Karpas-422 (cell line): ENCODE measurements around the gene PTRHD1. TPM values are rescaled to one million over a fixed set of nuclear protein-coding genes. Genes with fewer than 3 reads are reported as not detected.

Source experiments
- DNase-seq: peaks from one replicate; pipeline ENCODE4 v3.0.0-alpha.2; 2015
- H2AFZ ChIP-seq: fragments of 200-600 bp; sonication (generic); 2 replicates; pipeline ENCODE4 v1.6.1; 2014; ENCODE audit warnings: antibody characterized with exemption, low read length, mixed read lengths
- H3K27ac ChIP-seq: fragments of 200-600 bp; sonication (generic); 2 replicates; pipeline ENCODE4 v1.5.1; 2014; ENCODE audit warnings: mild to moderate bottlenecking, low read length, moderate library complexity
- H3K27me3 ChIP-seq: fragments of 200-600 bp; sonication (generic); 2 replicates; pipeline ENCODE4 v1.6.1; 2014; ENCODE audit warnings: low read length, mixed read lengths
- H3K36me3 ChIP-seq: fragments of 200-600 bp; sonication (generic); 2 replicates; pipeline ENCODE4 v1.6.1; 2014; ENCODE audit warnings: low read length, mixed read lengths; ENCODE audit not compliant: insufficient read depth
- H3K4me1 ChIP-seq: fragments of 200-600 bp; sonication (generic); 2 replicates; pipeline ENCODE4 v1.6.1; 2014; ENCODE audit warnings: mild to moderate bottlenecking, low read length, mixed read lengths
- H3K4me2 ChIP-seq: fragments of 200-600 bp; sonication (generic); 2 replicates; pipeline ENCODE4 v1.6.1; 2014; ENCODE audit warnings: low read length, low read depth, mild to moderate bottlenecking; ENCODE audit not compliant: poor library complexity, severe bottlenecking
- H3K4me3 ChIP-seq: fragments of 200-600 bp; sonication (generic); 2 replicates; pipeline ENCODE4 v1.5.1; 2014; ENCODE audit warnings: mild to moderate bottlenecking, antibody characterized with exemption, low read length, mixed read lengths
- H3K79me2 ChIP-seq: fragments of 200-600 bp; sonication (generic); 2 replicates; pipeline ENCODE4 v1.6.1; 2014; ENCODE audit warnings: mild to moderate bottlenecking, low read length, mixed read lengths
- H3K9ac ChIP-seq: fragments of 200-600 bp; sonication (generic); 2 replicates; pipeline ENCODE4 v1.6.0; 2014; ENCODE audit warnings: low read length
- H3K9me2 ChIP-seq: fragments of 200-600 bp; sonication (generic), shearing (Covaris generic); replicated peaks from 2 replicates; pipeline ENCODE4 v1.6.0; 2014; ENCODE audit warnings: mild to moderate bottlenecking, low read length, moderate library complexity; ENCODE audit not compliant: insufficient read depth
- H3K9me3 ChIP-seq: fragments of 300-700, 200-600 bp; sonication (generic); 2 replicates; pipeline ENCODE4 v1.6.1; 2014; ENCODE audit warnings: low read length, mixed read lengths
- H4K20me1 ChIP-seq: fragments of 200-600 bp; sonication (generic); 2 replicates; pipeline ENCODE4 v1.6.1; 2014; ENCODE audit warnings: mild to moderate bottlenecking, antibody characterized with exemption, low read length, low read depth; ENCODE audit not compliant: insufficient read depth
- total RNA-seq: library from RNA; depleted of rRNA; stranded (reverse); fragments of >200 nt; shearing (Covaris generic); gene quantifications from 2 replicates; pipeline ENCODE4 v1.2.3, GENCODE V29; 2014; ENCODE audit warnings: low replicate concordance

Gene PTRHD1
- total RNA-seq, 1 experiment from 2014 or later = 14.4 TPM

GRCh38 chr2:24831221-24832072, 38.3 kb upstream of the PTRHD1 start:
- H3K9ac ChIP-seq = no peak overlapping the region
- no peaks in the 10 kb centered on the region for H4K20me1 ChIP-seq
- H3K9me3 ChIP-seq = no peaks in the 10 kb centered on the region
- DNase-seq = no peak
- no peak overlapping the region for H3K4me3 ChIP-seq
- H3K4me2 ChIP-seq = no peak overlapping the region
- H3K27ac ChIP-seq = no peak overlapping the region
- H2AFZ ChIP-seq = no peak overlapping the region
- H3K36me3 ChIP-seq = peaks cover 4% of the 10 kb centered on the region; the same call in 1 of the 2 replicates
- H3K27me3 ChIP-seq = no peaks in the 10 kb centered on the region
- peaks cover 9% of the 10 kb centered on the region for H3K4me1 ChIP-seq
- no peaks in the 10 kb centered on the region for H3K9me2 ChIP-seq
- H3K79me2 ChIP-seq = no peaks in the 10 kb centered on the region

GRCh38 chr2:24830786-24831185, 37.6 kb upstream of the PTRHD1 start:
- Histone ChIP-seq H3K9me2 (no peaks in the 10 kb centered on the region), H3K4me3 (no peak overlapping the region), H3K9ac (no peak overlapping the region), H4K20me1 (no peaks in the 10 kb centered on the region), H3K4me1 (peaks cover 9% of the 10 kb centered on the region), H3K79me2 (no peaks in the 10 kb centered on the region), H2AFZ (no peak overlapping the region), H3K9me3 (no peaks in the 10 kb centered on the region), H3K27me3 (no peaks in the 10 kb centered on the region), H3K27ac (no peak overlapping the region), H3K4me2 (no peak overlapping the region), H3K36me3 (peaks cover 8% of the 10 kb centered on the region; the same call in 1 of the 2 replicates)
- no peak for DNase-seq

- no peaks in the 10 kb centered on the region for H3K9me2 ChIP-seq
- H2AFZ ChIP-seq = no peak overlapping the region
- no peaks in the 10 kb centered on the region for H3K27me3 ChIP-seq
- H3K9me3 ChIP-seq = no peaks in the 10 kb centered on the region
- H3K4me2 ChIP-seq = no peak overlapping the region
- no peak overlapping the region for H3K4me3 ChIP-seq
- H3K36me3 ChIP-seq = peaks cover 12% of the 10 kb centered on the region
- no peaks in the 10 kb centered on the region for H3K79me2 ChIP-seq
- no peak overlapping the region for H3K27ac ChIP-seq
- no peaks in the 10 kb centered on the region for H4K20me1 ChIP-seq
- H3K4me1 ChIP-seq = peaks cover 9% of the 10 kb centered on the region
- H3K9ac ChIP-seq = no peak overlapping the region
- DNase-seq = no peak
Observed at GRCh38 chr2:24830351-24830750, 37.2 kb upstream of the PTRHD1 start.

- no peaks in the 10 kb centered on the region for H3K9me2 ChIP-seq
- no peaks in the 10 kb centered on the region for H3K27me3 ChIP-seq
- no peaks in the 10 kb centered on the region for H3K79me2 ChIP-seq
- H3K9ac ChIP-seq = no peak overlapping the region
- no peak overlapping the region for H3K4me3 ChIP-seq
- no peak overlapping the region for H2AFZ ChIP-seq
- H3K27ac ChIP-seq = no peak overlapping the region
- no peak for DNase-seq
- no peaks in the 10 kb centered on the region for H4K20me1 ChIP-seq
- no peaks in the 10 kb centered on the region for H3K9me3 ChIP-seq
- no peak overlapping the region for H3K4me2 ChIP-seq
- H3K4me1 ChIP-seq = peaks cover 9% of the 10 kb centered on the region
- peaks cover 18% of the 10 kb centered on the region for H3K36me3 ChIP-seq
Observed at GRCh38 chr2:24828238-24828996, 35.2 kb upstream of the PTRHD1 start.

- H3K4me1 ChIP-seq = peaks cover 9% of the 10 kb centered on the region
- H4K20me1 ChIP-seq = no peaks in the 10 kb centered on the region
- no peak overlapping the region for H3K4me2 ChIP-seq
- no peaks in the 10 kb centered on the region for H3K79me2 ChIP-seq
- peaks cover 23% of the 10 kb centered on the region for H3K36me3 ChIP-seq
- H2AFZ ChIP-seq = no peak overlapping the region
- H3K9ac ChIP-seq = no peak overlapping the region
- no peaks in the 10 kb centered on the region for H3K9me2 ChIP-seq
- 0 out of 2 replicates have a peak overlapping the region, but pooled peaks have one; percentile 7 for H3K27ac ChIP-seq
- no peak overlapping the region for H3K4me3 ChIP-seq
- H3K9me3 ChIP-seq = no peaks in the 10 kb centered on the region
- no peaks in the 10 kb centered on the region for H3K27me3 ChIP-seq
- DNase-seq = peak; percentile 91
Observed at GRCh38 chr2:24827321-24828237, 34.4 kb upstream of the PTRHD1 start.

GRCh38 chr2:24826773-24827145, 33.6 kb upstream of the PTRHD1 start:
- Histone ChIP-seq H3K4me2 (no peak overlapping the region), H3K9me2 (no peaks in the 10 kb centered on the region), H3K9me3 (no peaks in the 10 kb centered on the region), H3K27ac (no peak overlapping the region), H3K27me3 (no peaks in the 10 kb centered on the region), H3K9ac (no peak overlapping the region), H3K4me1 (peaks cover 9% of the 10 kb centered on the region), H3K79me2 (no peaks in the 10 kb centered on the region), H2AFZ (no peak overlapping the region), H3K36me3 (peaks cover 28% of the 10 kb centered on the region), H3K4me3 (no peak overlapping the region), H4K20me1 (no peaks in the 10 kb centered on the region)
- no peak for DNase-seq

- no peaks in the 10 kb centered on the region for H3K9me3 ChIP-seq
- H3K9ac ChIP-seq = no peak overlapping the region
- no peaks in the 10 kb centered on the region for H3K9me2 ChIP-seq
- no peaks in the 10 kb centered on the region for H3K79me2 ChIP-seq
- H3K4me1 ChIP-seq = peaks cover 9% of the 10 kb centered on the region
- H2AFZ ChIP-seq = no peak overlapping the region
- H3K4me3 ChIP-seq = no peak overlapping the region
- peaks cover 31% of the 10 kb centered on the region for H3K36me3 ChIP-seq
- H3K4me2 ChIP-seq = no peak overlapping the region
- H4K20me1 ChIP-seq = no peaks in the 10 kb centered on the region
- H3K27me3 ChIP-seq = no peaks in the 10 kb centered on the region
- DNase-seq = no peak
- no peak overlapping the region for H3K27ac ChIP-seq
Observed at GRCh38 chr2:24825883-24826772, 32.9 kb upstream of the PTRHD1 start.
